Natural killer cell (primary cell): ENCODE measurements around the gene GFOD1. TPM values are rescaled to one million over a fixed set of nuclear protein-coding genes. Genes with fewer than 3 reads are reported as not detected.

Experiments used
- ATAC-seq, 3 donors: fragments of 150-1000 bp in 2 of 3; fragments of 200-7000 bp in 1 of 3; cut with Tn5 transposase; 1 replicate in 1 of 3; 2 replicates in 2 of 3; pipeline ENCODE4 v1.10.0; 2021; ENCODE audit warnings: mild to moderate bottlenecking in 2 of 3, moderate library complexity in 2 of 3
- DNase-seq, 2 donors: peaks; one replicate each; pipeline versions ENCODE4 v3.0.0 to v3.0.0-alpha.2; 2013 to 2021; ENCODE audit warnings: mixed read lengths in 1 of 2
- H3K27ac ChIP-seq: one replicate; pipeline ENCODE4 v1.5.1; 2013; ENCODE audit warnings: mild to moderate bottlenecking, low read length
- H3K27me3 ChIP-seq: one replicate; pipeline ENCODE4 v1.6.1; 2013; ENCODE audit warnings: low read length; ENCODE audit not compliant: control insufficient read depth, insufficient read depth
- H3K36me3 ChIP-seq: one replicate; pipeline ENCODE4 v1.6.1; 2013; ENCODE audit warnings: low read length; ENCODE audit not compliant: control insufficient read depth, insufficient read depth
- H3K4me1 ChIP-seq: one replicate; pipeline ENCODE4 v1.6.1; 2013; ENCODE audit warnings: low read length; ENCODE audit not compliant: control insufficient read depth, insufficient read depth
- H3K4me3 ChIP-seq: one replicate; pipeline ENCODE4 v1.5.1; 2013; ENCODE audit warnings: low read length
- H3K9me3 ChIP-seq: one replicate; pipeline ENCODE4 v1.6.1; 2013; ENCODE audit warnings: low read length; ENCODE audit not compliant: control insufficient read depth, insufficient read depth
- H3K27ac Mint-ChIP-seq, 2 donors: one replicate each; pipeline ENCODE4 v1.8.0; 2022; ENCODE audit warnings: mild to moderate bottlenecking in 2 of 2, mixed read lengths in 2 of 2, moderate library complexity in 1 of 2
- H3K27me3 Mint-ChIP-seq, 2 donors: one replicate each; pipeline ENCODE4 v1.8.0; 2022; ENCODE audit warnings: low read depth in 2 of 2, mixed read lengths in 2 of 2
- H3K36me3 Mint-ChIP-seq: one replicate; pipeline ENCODE4 v1.8.0; 2022; ENCODE audit warnings: mixed read lengths
- H3K4me1 Mint-ChIP-seq, 2 donors: one replicate each; pipeline ENCODE4 v1.8.0; 2022; ENCODE audit warnings: mixed read lengths in 2 of 2
- H3K4me3 Mint-ChIP-seq: one replicate; pipeline ENCODE4 v1.8.0; 2022; ENCODE audit warnings: mild to moderate bottlenecking, moderate library complexity, mixed read lengths
- H3K9me3 Mint-ChIP-seq, 2 donors: one replicate each; pipeline ENCODE4 v1.8.0; 2022; ENCODE audit warnings: mixed read lengths in 2 of 2
- WGBS: methylation state at CpG from one replicate; pipeline ENCODE4 v1.1.7; 2013; ENCODE audit warnings: missing lambda C conversion rate; ENCODE audit not compliant: insufficient coverage; 5-methylcytosine and 5-hydroxymethylcytosine counted together
- intact Hi-C: fragments of 100-400 bp; cut with micrococcal nuclease; formaldehyde crosslinking; loops from one replicate; pipeline ENCODE4 v1.14.2; 2022
- total RNA-seq, 4 donors: library from RNA; stranded (reverse); fragments of 120-200 nt in 1 of 4; gene quantifications; one replicate each; pipeline versions ENCODE4 v1.2.3 to v1.2.4, GENCODE V29; 2013 to 2022
- TF ChIP-seq, protein P1 (sequence below): fragments of 200-600 bp; IDR thresholded peaks from one replicate; pipeline ENCODE4 v1.8.0; 2022; ENCODE audit warnings: antibody characterized with exemption

The GFOD1 gene
- total RNA-seq, 3 donors from 2014 or later (not counting 1 experiment from before 2014, with no cell fraction given), result 59.7 to 74.5 (median 71.2) TPM

DNA sequence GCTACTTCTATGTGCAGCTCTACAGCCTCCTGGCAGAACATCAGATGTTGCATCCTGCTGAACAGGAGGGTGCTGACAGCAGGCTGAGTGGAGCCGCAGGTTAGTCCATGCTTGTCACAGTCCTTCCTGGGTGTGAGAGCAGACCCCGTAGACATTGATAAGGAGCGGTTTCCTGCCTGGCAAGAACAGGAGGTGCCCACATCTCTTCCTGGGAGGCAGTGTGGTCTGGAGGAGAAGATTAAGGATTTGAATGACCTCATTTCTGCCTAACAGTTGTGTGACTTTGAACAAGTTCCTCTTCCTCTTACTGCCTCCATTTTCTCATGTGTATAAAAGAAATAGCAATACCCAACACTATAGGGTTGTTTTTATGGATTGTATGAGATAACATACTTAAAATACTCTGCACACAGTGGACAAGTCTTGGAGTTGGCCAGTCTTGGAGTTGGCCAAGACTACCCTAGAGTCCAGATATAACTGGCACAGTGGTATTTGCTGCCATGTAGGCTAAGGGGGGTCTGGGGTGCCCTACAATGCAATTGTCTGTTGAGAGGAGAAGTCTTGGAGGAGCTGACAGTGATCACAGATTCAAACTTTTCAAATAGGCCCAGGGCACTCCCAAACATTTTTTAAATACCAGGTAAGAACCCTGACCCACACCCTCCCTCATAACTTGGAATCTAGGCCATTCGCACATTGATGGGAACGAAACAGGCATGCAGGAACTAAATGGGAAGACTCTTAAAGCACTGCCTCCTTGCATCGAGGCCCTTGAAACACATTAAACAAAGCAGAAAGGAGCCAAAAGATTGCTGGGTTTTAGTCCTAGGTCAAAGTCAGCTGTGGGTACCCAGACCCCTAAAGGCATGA is 126.5 kb downstream of the GFOD1 start:
- Histone ChIP-seq H3K4me1 (peaks cover 17% of the 10 kb centered on the region), H3K4me3 (no peak overlapping the region), H3K27ac (no peak overlapping the region), H3K9me3 (no peaks in the 10 kb centered on the region), H3K27me3 (no peaks in the 10 kb centered on the region), H3K36me3 (peaks cover 24% of the 10 kb centered on the region)
- Mint-ChIP-seq H3K36me3 (no peaks in the 10 kb centered on the region), H3K27me3 (no peaks in the 10 kb centered on the region), H3K27ac (peak overlapping the region; percentile 43 to 94), H3K4me3 (no peak overlapping the region), H3K4me1 (peaks cover 41 to 47% of the 10 kb centered on the region in 2 donors), H3K9me3 (no peaks in the 10 kb centered on the region)
- DNase-seq, result no peak
- 81% methylated on average over 6 of the region's 6 CpGs for WGBS
- TF ChIP-seq, protein P1, sequence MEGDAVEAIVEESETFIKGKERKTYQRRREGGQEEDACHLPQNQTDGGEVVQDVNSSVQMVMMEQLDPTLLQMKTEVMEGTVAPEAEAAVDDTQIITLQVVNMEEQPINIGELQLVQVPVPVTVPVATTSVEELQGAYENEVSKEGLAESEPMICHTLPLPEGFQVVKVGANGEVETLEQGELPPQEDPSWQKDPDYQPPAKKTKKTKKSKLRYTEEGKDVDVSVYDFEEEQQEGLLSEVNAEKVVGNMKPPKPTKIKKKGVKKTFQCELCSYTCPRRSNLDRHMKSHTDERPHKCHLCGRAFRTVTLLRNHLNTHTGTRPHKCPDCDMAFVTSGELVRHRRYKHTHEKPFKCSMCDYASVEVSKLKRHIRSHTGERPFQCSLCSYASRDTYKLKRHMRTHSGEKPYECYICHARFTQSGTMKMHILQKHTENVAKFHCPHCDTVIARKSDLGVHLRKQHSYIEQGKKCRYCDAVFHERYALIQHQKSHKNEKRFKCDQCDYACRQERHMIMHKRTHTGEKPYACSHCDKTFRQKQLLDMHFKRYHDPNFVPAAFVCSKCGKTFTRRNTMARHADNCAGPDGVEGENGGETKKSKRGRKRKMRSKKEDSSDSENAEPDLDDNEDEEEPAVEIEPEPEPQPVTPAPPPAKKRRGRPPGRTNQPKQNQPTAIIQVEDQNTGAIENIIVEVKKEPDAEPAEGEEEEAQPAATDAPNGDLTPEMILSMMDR, result no peak
- no peak for ATAC-seq
- intact Hi-C loops, result no loop called here

DNA sequence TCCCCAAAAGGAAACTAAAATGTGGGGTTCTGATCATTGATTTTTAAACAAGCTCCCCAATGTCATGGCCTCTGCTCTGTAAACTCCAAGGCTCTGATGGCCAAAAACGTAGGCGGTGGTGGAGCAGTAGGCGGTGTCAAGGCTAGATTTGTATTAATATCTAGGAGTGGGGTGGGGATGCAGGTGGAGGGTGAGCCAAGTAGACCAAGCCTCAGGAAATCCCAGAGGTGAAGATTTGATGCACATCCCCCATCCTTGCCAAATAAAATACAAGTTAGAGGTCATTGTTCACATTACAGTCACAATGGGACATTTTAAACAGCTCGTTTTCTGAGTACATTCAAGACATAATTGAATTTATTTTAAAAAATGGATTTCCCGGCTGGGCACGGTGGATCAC is 128.1 kb downstream of the GFOD1 start:
- no peaks in the 10 kb centered on the region for H3K9me3 Mint-ChIP-seq
- no peaks in the 10 kb centered on the region for H3K27me3 Mint-ChIP-seq
- intact Hi-C loops, result loop anchor here (5.0 kb wide), 1 partner anchor 68 kb away; no protein-coding TSS in a partner anchor
- TF ChIP-seq, protein P1, result no peak
- DNase-seq, result no peak
- no peak overlapping the region for H3K27ac ChIP-seq
- H3K27me3 ChIP-seq, result no peaks in the 10 kb centered on the region
- peaks cover 14% of the 10 kb centered on the region for H3K36me3 ChIP-seq
- 99% methylated on average over 6 of the region's 6 CpGs for WGBS
- no peaks in the 10 kb centered on the region for H3K9me3 ChIP-seq
- H3K27ac Mint-ChIP-seq, result peak overlapping the region; percentile 94
- H3K36me3 Mint-ChIP-seq, result no peaks in the 10 kb centered on the region
- ATAC-seq, result no peak
- peaks cover 58 to 60% of the 10 kb centered on the region in 2 donors for H3K4me1 Mint-ChIP-seq
- H3K4me3 ChIP-seq, result no peak overlapping the region
- no peak overlapping the region for H3K4me3 Mint-ChIP-seq
- peaks cover 31% of the 10 kb centered on the region for H3K4me1 ChIP-seq

DNA sequence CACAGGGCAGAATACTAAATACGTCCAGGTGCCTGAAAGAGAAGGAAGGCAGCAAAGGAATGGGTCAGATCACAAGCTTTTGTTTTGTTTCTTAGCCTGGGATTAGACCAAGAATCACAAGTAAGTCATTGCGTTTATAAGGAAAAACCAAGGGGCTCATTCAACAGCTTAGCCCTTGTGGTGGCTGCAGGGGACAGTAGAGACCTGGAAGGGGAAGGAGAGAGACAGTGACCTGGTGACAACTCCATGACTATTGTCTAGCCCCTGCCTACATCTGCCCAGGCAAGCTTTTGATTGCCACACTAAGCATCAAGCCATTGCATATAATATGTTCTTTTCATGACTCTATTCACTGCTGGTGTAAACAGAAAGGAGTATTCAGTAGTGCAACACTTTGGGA is 128.9 kb downstream of the GFOD1 start:
- intact Hi-C loops, result loop anchor here (5.0 kb wide), 1 partner anchor 69 kb away; no protein-coding TSS in a partner anchor
- no peak for DNase-seq
- no peaks in the 10 kb centered on the region for H3K9me3 Mint-ChIP-seq
- ATAC-seq, result no peak
- H3K27me3 ChIP-seq, result no peaks in the 10 kb centered on the region
- H3K27ac Mint-ChIP-seq, result peak overlapping the region; percentile 94
- no peaks in the 10 kb centered on the region for H3K9me3 ChIP-seq
- peaks cover 6% of the 10 kb centered on the region for H3K36me3 ChIP-seq
- TF ChIP-seq, protein P1, result no peak
- peaks cover 37% of the 10 kb centered on the region for H3K4me1 ChIP-seq
- no peaks in the 10 kb centered on the region for H3K36me3 Mint-ChIP-seq
- WGBS, result 94% methylated on average over 2 of the region's 2 CpGs
- no peaks in the 10 kb centered on the region for H3K27me3 Mint-ChIP-seq
- H3K4me1 Mint-ChIP-seq, result peaks cover 63 to 65% of the 10 kb centered on the region in 2 donors
- H3K4me3 Mint-ChIP-seq, result no peak overlapping the region
- no peak overlapping the region for H3K4me3 ChIP-seq
- H3K27ac ChIP-seq, result no peak overlapping the region
